Sigmoid colon (tissue), 4 donors: ENCODE results near the gene LOXL3.

ENCODE experiments used
- EP300 ChIP-seq, 4 donors: sonication (generic); formaldehyde crosslinking; IDR thresholded peaks; one replicate each; pipeline ENCODE4 v1.6.1; 2017; ENCODE audit warnings: antibody characterized with exemption in 4 of 4
- POLR2A ChIP-seq, 2 donors: fragments of 450-650 bp; IDR thresholded peaks; one replicate each; pipeline ENCODE4 v1.6.1; 2016; ENCODE audit warnings: antibody characterized with exemption in 2 of 2, mild to moderate bottlenecking in 2 of 2, moderate library complexity in 2 of 2
- TF ChIP-seq, protein P1 (sequence below), 4 experiments: fragments of 450-650 bp in 3 of 4; fragments of 200-600 bp in 1 of 4; IDR thresholded peaks; one replicate each; pipeline ENCODE4 v1.5.1; 2016 to 2019; ENCODE audit warnings: antibody characterized with exemption in 4 of 4, mild to moderate bottlenecking in 3 of 4, moderate library complexity in 2 of 4

DNA sequence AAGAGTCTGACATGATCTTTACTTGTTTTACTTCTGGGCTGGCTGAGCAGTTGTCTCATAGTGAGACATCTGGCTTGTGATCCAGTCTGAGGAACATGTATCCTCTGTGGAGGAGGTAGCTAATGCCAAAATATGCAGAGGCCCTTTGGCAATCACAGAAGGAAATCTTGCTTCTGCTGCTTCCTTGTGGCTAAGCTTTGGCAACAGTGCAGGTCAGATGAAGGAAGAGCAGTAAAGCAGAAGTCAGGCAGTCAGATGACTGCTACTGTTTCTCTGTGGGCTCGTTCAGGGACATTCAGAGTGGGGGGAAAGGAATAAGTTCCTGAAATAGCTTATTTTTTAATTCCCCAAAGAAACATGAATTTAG is 23.1 kb upstream of the LOXL3 start:
- TF ChIP-seq POLR2A (IDR thresholded peaks at IDR 0.05) (no peak), EP300 (IDR thresholded peaks at IDR 0.05) (no peak)
- TF ChIP-seq, protein P1, sequence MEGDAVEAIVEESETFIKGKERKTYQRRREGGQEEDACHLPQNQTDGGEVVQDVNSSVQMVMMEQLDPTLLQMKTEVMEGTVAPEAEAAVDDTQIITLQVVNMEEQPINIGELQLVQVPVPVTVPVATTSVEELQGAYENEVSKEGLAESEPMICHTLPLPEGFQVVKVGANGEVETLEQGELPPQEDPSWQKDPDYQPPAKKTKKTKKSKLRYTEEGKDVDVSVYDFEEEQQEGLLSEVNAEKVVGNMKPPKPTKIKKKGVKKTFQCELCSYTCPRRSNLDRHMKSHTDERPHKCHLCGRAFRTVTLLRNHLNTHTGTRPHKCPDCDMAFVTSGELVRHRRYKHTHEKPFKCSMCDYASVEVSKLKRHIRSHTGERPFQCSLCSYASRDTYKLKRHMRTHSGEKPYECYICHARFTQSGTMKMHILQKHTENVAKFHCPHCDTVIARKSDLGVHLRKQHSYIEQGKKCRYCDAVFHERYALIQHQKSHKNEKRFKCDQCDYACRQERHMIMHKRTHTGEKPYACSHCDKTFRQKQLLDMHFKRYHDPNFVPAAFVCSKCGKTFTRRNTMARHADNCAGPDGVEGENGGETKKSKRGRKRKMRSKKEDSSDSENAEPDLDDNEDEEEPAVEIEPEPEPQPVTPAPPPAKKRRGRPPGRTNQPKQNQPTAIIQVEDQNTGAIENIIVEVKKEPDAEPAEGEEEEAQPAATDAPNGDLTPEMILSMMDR (IDR thresholded peaks at IDR 0.05): no peak
